Hematopoietic multipotent progenitor cell treated with erythropoietin and hydrocortisone succinate and interleukin-3 and kit ligand, for 8 days (in vitro differentiated cells): Measurements from ENCODE around the gene ESRP2.

Source experiments
- DNase-seq: peaks from one replicate; pipeline ENCODE4 v3.0.0-alpha.2; 2015

ESRP2 gene

GRCh38 chr16:68214726-68215125 is 21.2 kb downstream of the ESRP2 start:
- no peak for DNase-seq

DNA sequence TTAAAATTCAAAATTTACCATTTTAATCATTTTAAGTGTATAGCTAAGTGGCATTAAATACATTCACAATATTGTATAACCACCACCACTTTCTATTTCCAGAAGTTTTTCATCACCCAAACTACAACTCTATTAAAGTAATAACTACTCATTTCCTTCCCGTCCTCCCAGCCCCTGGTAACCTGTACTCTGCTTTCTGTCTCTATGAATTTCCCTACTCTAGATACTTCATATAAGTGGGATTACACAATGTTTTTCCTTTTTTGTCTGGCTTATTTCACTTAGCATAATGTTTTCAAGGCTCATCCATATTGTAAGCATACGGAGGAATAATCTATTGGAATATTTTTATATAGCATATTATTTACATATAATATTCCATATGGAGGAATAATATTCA is 29.7 kb downstream of the ESRP2 start:
- no peak for DNase-seq

DNA sequence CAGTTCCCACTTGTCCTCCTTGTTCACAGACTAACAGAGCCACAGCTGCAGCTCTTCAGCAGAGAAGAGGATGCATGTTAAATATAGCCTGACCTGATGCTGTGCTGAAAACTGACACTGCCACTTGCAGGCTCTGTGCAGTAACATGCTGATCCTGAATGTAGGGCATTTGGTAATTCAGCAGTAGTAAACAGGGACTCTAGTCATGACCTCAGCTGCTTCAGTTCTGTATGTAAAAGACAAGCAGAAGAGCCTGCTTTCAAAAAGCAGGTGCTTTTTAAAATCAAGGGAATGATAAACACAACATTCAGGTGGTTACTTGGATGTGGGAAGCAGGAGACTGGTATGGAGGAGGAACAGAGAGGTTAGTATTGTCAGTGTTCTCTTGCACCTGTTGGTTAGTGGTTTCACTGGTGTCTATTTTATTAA is 33.8 kb downstream of the ESRP2 start:
- DNase-seq: no peak

- no peak for DNase-seq
Measured at GRCh38 chr16:68200088-68200783, 35.7 kb downstream of the ESRP2 start.

DNA sequence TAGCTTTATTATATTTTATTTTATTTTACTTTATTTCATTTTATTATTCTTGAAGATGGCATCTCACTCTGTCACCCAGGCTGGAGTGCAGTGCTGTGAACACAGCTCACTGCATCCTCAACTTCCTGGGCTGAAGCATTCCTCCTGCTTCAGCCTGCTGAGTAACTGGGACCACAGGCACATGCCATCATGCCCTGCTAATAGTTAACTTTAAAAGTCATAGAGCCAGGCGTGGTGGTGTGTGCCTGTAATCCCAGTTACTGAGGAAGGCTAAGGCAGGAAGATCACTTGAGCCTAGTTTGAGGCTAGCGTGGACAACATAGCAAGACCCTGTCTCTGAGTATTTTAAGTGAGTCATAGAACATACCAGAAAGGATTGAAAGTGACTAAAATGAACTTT is 38.7 kb downstream of the ESRP2 start:
- no peak for DNase-seq

DNA sequence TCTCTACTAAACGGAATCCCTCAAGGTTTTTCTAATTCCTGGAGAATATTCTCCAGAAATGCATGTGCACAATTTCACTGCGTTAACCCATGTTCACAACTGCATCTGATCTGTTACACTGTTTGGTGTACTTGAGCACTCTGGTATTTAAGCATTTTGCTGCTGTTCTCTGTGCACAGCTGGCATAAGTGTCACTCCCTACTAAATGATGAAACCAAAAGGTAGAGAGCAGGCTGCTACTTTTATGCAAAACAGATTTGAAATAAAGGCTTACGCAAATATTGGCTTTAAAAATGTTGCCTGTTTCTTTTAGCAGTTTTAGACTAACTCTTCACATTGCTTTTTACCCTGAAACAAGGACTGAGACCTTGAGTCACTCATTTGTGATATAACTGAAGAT is 41.7 kb downstream of the ESRP2 start:
- no peak for DNase-seq

DNA sequence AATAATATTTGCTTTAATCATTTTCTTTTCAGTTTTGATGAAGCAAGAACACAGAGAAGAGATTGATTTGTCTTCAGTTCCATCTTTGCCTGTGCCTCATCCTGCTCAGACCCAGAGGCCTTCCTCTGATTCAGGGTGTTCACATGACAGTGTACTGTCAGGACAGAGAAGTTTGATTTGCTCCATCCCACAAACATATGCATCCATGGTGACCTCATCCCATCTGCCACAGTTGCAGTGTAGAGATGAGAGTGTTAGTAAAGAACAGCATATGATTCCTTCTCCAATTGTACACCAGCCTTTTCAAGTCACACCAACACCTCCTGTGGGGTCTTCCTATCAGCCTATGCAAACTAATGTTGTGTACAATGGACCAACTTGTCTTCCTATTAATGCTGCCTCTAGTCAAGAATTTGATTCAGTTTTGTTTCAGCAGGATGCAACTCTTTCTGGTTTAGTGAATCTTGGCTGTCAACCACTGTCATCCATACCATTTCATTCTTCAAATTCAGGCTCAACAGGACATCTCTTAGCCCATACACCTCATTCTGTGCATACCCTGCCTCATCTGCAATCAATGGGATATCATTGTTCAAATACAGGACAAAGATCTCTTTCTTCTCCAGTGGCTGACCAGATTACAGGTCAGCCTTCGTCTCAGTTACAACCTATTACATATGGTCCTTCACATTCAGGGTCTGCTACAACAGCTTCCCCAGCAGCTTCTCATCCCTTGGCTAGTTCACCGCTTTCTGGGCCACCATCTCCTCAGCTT is 45.0 kb downstream of the ESRP2 start:
- DNase-seq: no peak

DNA sequence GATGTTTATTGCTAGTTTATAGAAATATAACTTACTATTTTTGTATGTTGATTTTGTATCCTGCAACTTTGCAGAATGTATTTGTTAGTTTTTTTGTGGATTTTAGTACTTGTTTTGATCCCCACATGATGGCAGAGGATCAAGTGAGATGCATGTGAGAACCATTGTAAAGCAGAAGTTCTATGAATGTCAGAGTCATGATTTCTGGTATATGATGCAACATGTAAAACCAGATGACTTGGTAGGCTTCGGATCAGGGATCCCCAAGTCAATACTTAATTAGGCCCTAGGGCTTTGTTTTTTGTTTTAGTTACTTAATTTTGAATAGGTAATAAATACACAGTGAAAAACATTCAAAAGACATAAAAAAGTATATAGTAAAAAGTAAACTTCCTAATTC is 45.8 kb downstream of the ESRP2 start:
- DNase-seq: no peak

GRCh38 chr16:68188170-68188569 is 47.8 kb downstream of the ESRP2 start:
- DNase-seq: no peak

GRCh38 chr16:68187505-68187904 is 48.4 kb downstream of the ESRP2 start:
- no peak for DNase-seq

DNA sequence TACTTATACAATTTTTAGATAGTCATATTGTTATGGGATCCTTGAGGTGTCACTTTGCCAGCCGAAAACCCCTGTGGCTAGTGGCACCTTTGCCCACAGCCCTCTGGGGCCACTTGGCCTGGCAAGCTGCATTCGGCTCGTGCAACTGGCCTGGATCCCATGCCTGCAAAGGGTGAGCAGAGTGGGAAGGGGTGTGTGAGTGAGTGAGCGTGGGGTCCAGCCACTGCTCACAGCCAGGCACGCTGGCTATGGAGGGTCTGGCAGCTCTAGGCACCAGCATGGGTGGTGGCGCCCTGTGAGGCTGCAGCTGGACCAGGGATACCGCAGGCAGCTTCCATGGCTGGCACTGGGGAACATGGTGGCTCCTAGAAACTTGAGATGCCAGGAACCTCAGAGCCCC is 49.0 kb downstream of the ESRP2 start:
- DNase-seq: no peak

- DNase-seq: no peak
Measured at GRCh38 chr16:68183046-68183445, 52.9 kb downstream of the ESRP2 start.

GRCh38 chr16:68179855-68180254 is 56.1 kb downstream of the ESRP2 start:
- no peak for DNase-seq

- DNase-seq: no peak
Measured at GRCh38 chr16:68179196-68179795, 56.6 kb downstream of the ESRP2 start.
